K562 (cell line): ENCODE data around the gene PARD6B. TPM values are rescaled to one million over a fixed set of nuclear protein-coding genes. Genes with fewer than 3 reads are reported as not detected.

Experiments used
- ATAC-seq: fragments of 200-7000 bp; cut with Tn5 transposase; 3 replicates; pipeline ENCODE4 v1.9.1; 2020; ENCODE audit warnings: moderate library complexity
- BruUV-seq: library from RNA; stranded (reverse); fragments of 400-500 nt; replicated peaks from 2 replicates; lab custom pipeline; 2021; lab: Mats Ljungman, UMichigan
- CTCF ChIA-PET: fragments of 300-600 bp; formaldehyde crosslinking; extraction: SDS; loops from one replicate; lab custom pipeline; 2021; ENCODE audit warnings: low intra/inter-chr PET ratio; lab: Yijun Ruan, JAX
- POLR2A ChIA-PET: fragments of 300-600, 350-650 bp; sonication (Branson Sonifier 250); formaldehyde crosslinking; extraction: SDS; loops from one replicate; lab custom pipeline; 2021; ENCODE audit warnings: antibody characterized with exemption, inconsistent platforms; lab: Yijun Ruan, JAX
- DNase-seq, 4 experiments: peaks; one replicate each; pipeline versions ENCODE4 v3.0.0 to v3.0.0-alpha.2; 2011 to 2018; ENCODE audit warnings: low spot score in 3 of 4, mixed read lengths in 3 of 4; ENCODE audit errors: extremely low read depth in 1 of 4
- FAIRE-seq: peaks from 2 replicates; lab custom pipeline; 2011; peaks lifted over from hg19 to GRCh38; lab: Jason Lieb, UNC
- H2AFZ ChIP-seq: 2 replicates; pipeline ENCODE4 v1.6.0; 2011; ENCODE audit warnings: low read depth, low read length, control low read depth, inconsistent platforms
- H3K27ac ChIP-seq: fragments of 200-600 bp; 3 replicates; pipeline ENCODE4 v1.8.0; 2011; ENCODE audit warnings: low read depth, mild to moderate bottlenecking, control low read depth, inconsistent platforms, low read length, moderate library complexity, mixed read lengths; ENCODE audit errors: extremely low read depth
- H3K27me3 ChIP-seq, 2 experiments: fragments of 300-600 bp in 1 of 2; 2 replicates in 1 of 2; 3 replicates in 1 of 2; pipeline versions ENCODE4 v1.6.0 to v1.8.0; 2011; ENCODE audit warnings: inconsistent platforms in 2 of 2, low read length in 2 of 2, mild to moderate bottlenecking in 1 of 2, mixed read lengths in 1 of 2, moderate library complexity in 1 of 2; ENCODE audit not compliant: control insufficient read depth in 2 of 2, insufficient read depth in 2 of 2
- H3K36me3 ChIP-seq: fragments of 300-600 bp; 3 replicates; pipeline ENCODE4 v1.8.0; 2011; ENCODE audit warnings: mild to moderate bottlenecking, low read length, inconsistent platforms; ENCODE audit not compliant: control insufficient read depth, insufficient read depth
- H3K4me1 ChIP-seq, 2 experiments: fragments of 200-600 bp in 1 of 2; replicated peaks in 1 of 2; 2 replicates in 1 of 2; 3 replicates in 1 of 2; pipeline versions ENCODE4 v1.5.1 to v1.8.0; 2011; ENCODE audit warnings: inconsistent platforms in 2 of 2, low read length in 2 of 2, mild to moderate bottlenecking in 1 of 2, mixed read lengths in 1 of 2, moderate library complexity in 1 of 2; ENCODE audit not compliant: control insufficient read depth in 2 of 2, insufficient read depth in 2 of 2
- H3K4me2 ChIP-seq: 2 replicates; pipeline ENCODE4 v1.6.1; 2011; ENCODE audit warnings: low read length, control low read depth, inconsistent platforms, mixed read lengths; ENCODE audit not compliant: insufficient read depth
- H3K4me3 ChIP-seq: fragments of 200-600 bp; sonication (generic), shearing (Covaris generic); 2 replicates; pipeline ENCODE4 v1.5.1; 2016; ENCODE audit warnings: control low read depth, inconsistent platforms
- H3K79me2 ChIP-seq: fragments of 200-600 bp; 3 replicates; pipeline ENCODE4 v1.8.0; 2011; ENCODE audit warnings: low read length, inconsistent platforms; ENCODE audit not compliant: control insufficient read depth, insufficient read depth
- H3K9ac ChIP-seq, 2 experiments: 2 replicates each; pipeline versions ENCODE4 v1.6.0 to v1.6.1; 2011; ENCODE audit warnings: low read depth in 2 of 2, low read length in 2 of 2, control low read depth in 1 of 2, inconsistent platforms in 1 of 2, mild to moderate bottlenecking in 1 of 2, mixed read lengths in 1 of 2; ENCODE audit not compliant: insufficient read depth in 1 of 2
- H3K9me1 ChIP-seq: one replicate; pipeline ENCODE4 v1.6.0; 2011; ENCODE audit warnings: inconsistent platforms, mild to moderate bottlenecking, low read length, moderate library complexity; ENCODE audit not compliant: control insufficient read depth, insufficient read depth
- H3K9me3 ChIP-seq: replicated peaks from 2 replicates; pipeline ENCODE4 v1.5.1; 2011; ENCODE audit warnings: low read depth, low read length, inconsistent platforms; ENCODE audit not compliant: control insufficient read depth, insufficient read depth
- H4K20me1 ChIP-seq: replicated peaks from 2 replicates; pipeline ENCODE4 v1.6.1; 2011; ENCODE audit warnings: low read length, inconsistent platforms, mixed read lengths; ENCODE audit not compliant: control insufficient read depth, insufficient read depth
- SMARCC2 ChIP-seq: fragments of 450-650 bp; IDR thresholded peaks from 2 replicates; pipeline ENCODE4 v1.6.1; 2017; ENCODE audit warnings: antibody characterized with exemption, moderate library complexity, mild to moderate bottlenecking, low read depth
- SMC3 ChIP-seq: conservative IDR thresholded peaks from 2 replicates; pipeline ENCODE4 v1.6.1; 2011; ENCODE audit warnings: low read depth, low read length, improper control_type of control experiment; ENCODE audit not compliant: insufficient read depth
- ZBTB11 ChIP-seq, 3 experiments: fragments of 200-800 bp in 1 of 3; fragments of 250-450 bp in 1 of 3; fragments of 450-650 bp in 1 of 3; sonication (Bioruptor Pico) in 1 of 3; sonication (Bioruptor generic) in 1 of 3; formaldehyde crosslinking in 1 of 3; IDR thresholded peaks; 2 replicates each; pipeline versions ENCODE4 v1.6.1 to v1.8.0; 2016 to 2022; ENCODE audit warnings: mild to moderate bottlenecking in 2 of 3, missing genetic modification characterization in 2 of 3, missing compliant biosample characterization in 1 of 3, moderate library complexity in 1 of 3
- WGBS: fragments of 100-300 bp; shearing (Covaris generic); methylation state at CpG from one replicate; pipeline ENCODE4 v1.1.6; 2016; ENCODE audit warnings: low coverage, mixed read lengths; ENCODE audit not compliant: insufficient coverage; ENCODE audit errors: missing lambda C conversion rate; 5-methylcytosine and 5-hydroxymethylcytosine counted together
- in situ Hi-C: fragments of 300-500 bp; cut with MboI; formaldehyde crosslinking; loops from 4 replicates; pipeline ENCODE4 v1.15.0; 2018; ENCODE audit warnings: inconsistent platforms, mixed read lengths
- intact Hi-C: fragments of 100-400 bp; cut with micrococcal nuclease; formaldehyde crosslinking; loops from 2 replicates; pipeline ENCODE4 v1.14.2; 2022
- polyA plus RNA-seq, 8 experiments: library from polyadenylated mRNA; depleted of rRNA in 4 of 8; stranded (reverse) in 5 of 8; unstranded in 3 of 8; fragments of >200 nt; fragmentation: Nextera tagmentation in 2 of 8; fragmentation: Illumina TruSeq in 1 of 8; extraction: Ambion mirVana in 2 of 8; extraction: Trizol in 1 of 8; gene quantifications; 2 replicates each; pipeline versions ENCODE4 v1.2.1 to v1.2.3, GENCODE V29; 2011 to 2014; ENCODE audit warnings: inconsistent platforms in 1 of 8, missing spikeins in 1 of 8
- total RNA-seq, 7 experiments: library from RNA; depleted of rRNA in 6 of 7; stranded (reverse); fragments of >200 nt in 6 of 7; fragmentation: Illumina TruSeq in 2 of 7; extraction: Trizol in 2 of 7; gene quantifications; 2 replicates each; pipeline versions ENCODE4 v1.2.1 to v1.2.3, GENCODE V29; 2011 to 2021; ENCODE audit warnings: low replicate concordance in 1 of 7

The PARD6B gene
- total and polyA plus RNA-seq, 9 of the 15 experiments (the other 6 are each of a cell fraction or from before 2014, with no cell fraction given): 1.7 to 12.3 (median 5.5) TPM

- POLR2A ChIA-PET: interaction anchor here (0.6 to 1.3 kb wide), 4 partner anchors 12 to 194 kb away, joined by 3 to 5 read pairs (median 3); no protein-coding TSS in a partner anchor
- 25% methylated on average over 8 of the region's 8 CpGs for WGBS
- H3K4me3 ChIP-seq: no peak overlapping the region
- intact Hi-C loops (no loop called here), in situ Hi-C loops (no loop called here)
- H3K9me3 ChIP-seq: no peaks in the 10 kb centered on the region
- BruUV-seq: no TSS peak
- TF ChIP-seq SMARCC2 (no peak), SMC3 (no peak), ZBTB11 (CRISPR knock-in tag; IDR thresholded peaks at IDR 0.05) (peak in 1 of 3 experiments; percentile 85; a peak in 2 of 6 replicates)
- no peaks in the 10 kb centered on the region for H3K9me1 ChIP-seq
- H3K27me3 ChIP-seq: no peaks in the 10 kb centered on the region
- peak overlapping the region; percentile 48 for H2AFZ ChIP-seq
- peak overlapping the region; percentile 43 for H3K4me2 ChIP-seq
- H3K79me2 ChIP-seq: no peaks in the 10 kb centered on the region
- no peaks in the 10 kb centered on the region for H4K20me1 ChIP-seq
- FAIRE-seq (no peak), ATAC-seq (peak; percentile 69), DNase-seq (no peak)
- no peaks in the 10 kb centered on the region for H3K36me3 ChIP-seq
- H3K9ac ChIP-seq: no peak overlapping the region; a peak in 1 of 4 replicates
- no peak overlapping the region for H3K27ac ChIP-seq
- H3K4me1 ChIP-seq: peaks cover 4% of the 10 kb centered on the region in 2 experiments; a peak in 2 of 5 replicates
- CTCF ChIA-PET: interaction anchor here (0.6 kb wide), 1 partner anchor 18 kb away, joined by 9 read pairs; no protein-coding TSS in a partner anchor
These were observed 44.9 kb downstream of the PARD6B start for GRCh38 chr20:50776122-50776817.
